ENCODE data around the gene KRTAP4-3. TPM values are rescaled to one million over a fixed set of nuclear protein-coding genes. Genes with fewer than 3 reads are reported as not detected.

Gene KRTAP4-3
- total and polyA plus RNA-seq, 2 of the 8 experiments (the other 6 are each of a cell fraction or from before 2014, with no cell fraction given): not detected

- TF ChIP-seq NANOG (IDR thresholded peaks at IDR 0.05; ENCODE audit: insufficient read depth, low read depth, low read length, poor library complexity, severe bottlenecking): no peak
- no peak for TF ChIP-seq YY1 (IDR thresholded peaks at IDR 0.05; ENCODE audit: low read depth, low read length)
- no peak for TF ChIP-seq RFX5 (IDR thresholded peaks at IDR 0.05; ENCODE audit: borderline replicate concordance, low read depth, low read length)
- TF ChIP-seq CHD1 (IDR thresholded peaks at IDR 0.05; ENCODE audit: low read depth, low read length): no peak
- TF ChIP-seq JUN (IDR thresholded peaks at IDR 0.05; ENCODE audit: low read depth, low read length): no peak
- TF ChIP-seq KDM1A (IDR thresholded peaks at IDR 0.05; ENCODE audit: borderline replicate concordance, low read length): no peak
Measured at GRCh38 chr17:41212524-41213169, 44.6 kb upstream of the KRTAP4-3 start (continued).

All from H1 (cell line).